ENCODE data around the gene MYCBP2. TPM values are rescaled to one million over a fixed set of nuclear protein-coding genes. Genes with fewer than 3 reads are reported as not detected.

Gene MYCBP2
- total RNA-seq, 1 experiment from 2014 or later: 55.6 TPM

DNA sequence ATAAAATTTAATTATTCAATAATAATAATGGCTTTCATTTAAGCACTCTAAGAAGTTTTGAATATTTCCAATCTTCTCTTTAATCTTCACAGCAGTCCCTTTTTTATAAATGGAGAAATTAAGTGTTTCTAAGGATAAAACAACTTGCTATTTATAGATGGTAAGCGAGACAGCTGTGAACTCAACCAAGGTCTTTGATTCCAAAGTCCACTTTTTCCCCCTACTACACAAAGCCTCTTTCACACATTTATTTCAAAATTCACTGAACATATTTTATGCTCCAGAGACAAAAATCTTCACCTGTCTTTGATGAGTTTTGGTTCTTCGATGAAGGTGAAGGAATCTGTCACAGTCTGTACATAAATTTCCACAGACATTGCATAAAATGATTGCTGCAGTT, 265.5 kb downstream of the MYCBP2 start:
- H3K27me3 ChIP-seq (ENCODE audit: insufficient read depth, low read depth): no peaks in the 10 kb centered on the region
- H3K4me3 ChIP-seq: no peak overlapping the region
- H3K9me2 ChIP-seq (ENCODE audit: insufficient read depth): no peaks in the 10 kb centered on the region
- H3K9me3 ChIP-seq (ENCODE audit: insufficient read depth, low read depth): no peaks in the 10 kb centered on the region
- no peak overlapping the region for H3K27ac ChIP-seq
- ChIA-PET CTCF (no interaction called here), POLR2A (ENCODE audit: unreplicated experiment) (no interaction called here)
- H3K4me1 ChIP-seq (replicated peaks; ENCODE audit: insufficient read depth): no peaks in the 10 kb centered on the region
- H3K36me3 ChIP-seq (ENCODE audit: low read depth): 0 out of 2 replicates have a peak, but pooled peaks cover 5% of the 10 kb centered on the region
- intact Hi-C loops (cut with micrococcal nuclease; ENCODE audit: unreplicated experiment): no loop called here
- no TSS peak for BruUV-seq (replicated peaks)
- H3K4me2 ChIP-seq: no peak overlapping the region
- 0 out of 2 replicates have a peak, but pooled peaks cover 3% of the 10 kb centered on the region for H3F3A ChIP-seq (ENCODE audit: insufficient read depth, low read depth)
- no peak for DNase-seq
- H3K79me2 ChIP-seq (ENCODE audit: low read depth): no peaks in the 10 kb centered on the region
- TF ChIP-seq CTCF (conservative IDR thresholded peaks at IDR 0.05) (no peak), EZH2 (IDR thresholded peaks at IDR 0.05; ENCODE audit: low read depth) (no peak)
- no peak overlapping the region for H2AFZ ChIP-seq
- H4K20me1 ChIP-seq (ENCODE audit: insufficient read depth): no peaks in the 10 kb centered on the region

- no peaks in the 10 kb centered on the region for H3K27me3 ChIP-seq (ENCODE audit: insufficient read depth, low read depth)
- H3K4me2 ChIP-seq: no peak overlapping the region
- no peak overlapping the region for H2AFZ ChIP-seq
- H3K4me1 ChIP-seq (replicated peaks; ENCODE audit: insufficient read depth): no peaks in the 10 kb centered on the region
- H3F3A ChIP-seq (ENCODE audit: insufficient read depth, low read depth): no peaks in the 10 kb centered on the region
- TF ChIP-seq EZH2 (IDR thresholded peaks at IDR 0.05; ENCODE audit: low read depth): no peak
- no peak for TF ChIP-seq CTCF (conservative IDR thresholded peaks at IDR 0.05)
- ChIA-PET CTCF (no interaction called here), POLR2A (ENCODE audit: unreplicated experiment) (no interaction called here)
- no TSS peak for BruUV-seq (replicated peaks)
- no peak overlapping the region for H3K27ac ChIP-seq
- no peaks in the 10 kb centered on the region for H3K9me3 ChIP-seq (ENCODE audit: insufficient read depth, low read depth)
- 0 out of 2 replicates have a peak, but pooled peaks cover 5% of the 10 kb centered on the region for H3K36me3 ChIP-seq (ENCODE audit: low read depth)
- intact Hi-C loops (cut with micrococcal nuclease; ENCODE audit: unreplicated experiment): no loop called here
- H3K79me2 ChIP-seq (ENCODE audit: low read depth): no peaks in the 10 kb centered on the region
- no peaks in the 10 kb centered on the region for H3K9me2 ChIP-seq (ENCODE audit: insufficient read depth)
- no peak for DNase-seq
- H3K4me3 ChIP-seq: no peak overlapping the region
- H4K20me1 ChIP-seq (ENCODE audit: insufficient read depth): no peaks in the 10 kb centered on the region
These were observed 270.0 kb downstream of the MYCBP2 start for GRCh38 chr13:77056886-77057285.

- BruUV-seq (replicated peaks): no TSS peak
- Histone ChIP-seq H3K79me2 (ENCODE audit: low read depth) (no peaks in the 10 kb centered on the region), H3F3A (ENCODE audit: insufficient read depth, low read depth) (no peaks in the 10 kb centered on the region), H2AFZ (no peak overlapping the region), H3K9me3 (ENCODE audit: insufficient read depth, low read depth) (no peaks in the 10 kb centered on the region), H3K4me2 (no peak overlapping the region), H3K9me2 (ENCODE audit: insufficient read depth) (no peaks in the 10 kb centered on the region), H3K4me3 (no peak overlapping the region), H3K27me3 (ENCODE audit: insufficient read depth, low read depth) (no peaks in the 10 kb centered on the region), H4K20me1 (ENCODE audit: insufficient read depth) (no peaks in the 10 kb centered on the region), H3K4me1 (replicated peaks; ENCODE audit: insufficient read depth) (no peaks in the 10 kb centered on the region), H3K36me3 (ENCODE audit: low read depth) (0 out of 2 replicates have a peak, but pooled peaks cover 5% of the 10 kb centered on the region), H3K27ac (no peak overlapping the region)
- TF ChIP-seq EZH2 (IDR thresholded peaks at IDR 0.05; ENCODE audit: low read depth) (no peak), CTCF (conservative IDR thresholded peaks at IDR 0.05) (no peak)
- no peak for DNase-seq
- POLR2A ChIA-PET (ENCODE audit: unreplicated experiment): no interaction called here
- intact Hi-C loops (cut with micrococcal nuclease; ENCODE audit: unreplicated experiment): no loop called here
- CTCF ChIA-PET: no interaction called here
These were observed 270.5 kb downstream of the MYCBP2 start for GRCh38 chr13:77056382-77056781.
